ENCODE data around the gene WDR90.

Gene WDR90

GRCh38 chr16:715477-716199 lies 66.5 kb downstream of the WDR90 start (continued):
- TF ChIP-seq ZNF398 (tag by site-specific recombination; IDR thresholded peaks at IDR 0.05) (peak; percentile 43; the same call in 1 of the 2 replicates), WT1 (tag by site-specific recombination; IDR thresholded peaks at IDR 0.05) (peak; percentile 46; the same call in 1 of the 2 replicates), ZFHX2 (tag by site-specific recombination; conservative IDR thresholded peaks at IDR 0.05) (peak; percentile 28; the same call in 1 of the 2 replicates)

GRCh38 chr16:716200-716568 lies 67.0 kb downstream of the WDR90 start:
- H3K27ac ChIP-seq (ENCODE audit: extremely low read depth, low read depth, low read length) = no peak overlapping the region
- peaks cover 0 to 7% of the 10 kb centered on the region in 2 experiments; a peak in 1 of 3 replicates for H3K36me3 ChIP-seq (ENCODE audit: control insufficient read depth in 2 of 2, insufficient read depth in 1 of 2, low read length in 2 of 2)
- no peaks in the 10 kb centered on the region for H3K9me3 ChIP-seq (ENCODE audit: control insufficient read depth, insufficient read depth, low read depth, low read length)
- peaks cover 10% of the 10 kb centered on the region for H3K4me1 ChIP-seq (ENCODE audit: control insufficient read depth, insufficient read depth, low read length)
- ChIA-PET POLR2A (interaction anchor here (0.8 to 1.7 kb wide), 5 partner anchors 8 to 69 kb away, joined by 3 to 8 read pairs (median 3); partner anchors contain the start of genes CCDC78 and HAGHL), CTCF (interaction anchor here (0.6 to 1.3 kb wide), 5 partner anchors 9 to 72 kb away, joined by 3 to 7 read pairs (median 6); partner anchors contain the start of genes CHTF18 and RPUSD1)
- no peak overlapping the region; the same call in 1 of the 2 replicates for H3K4me3 ChIP-seq (ENCODE audit: low read depth, low read length)
- TF ChIP-seq GLIS1 (tag by site-specific recombination; IDR thresholded peaks at IDR 0.05) (peak; percentile 50), KLF17 (tag by site-specific recombination; IDR thresholded peaks at IDR 0.05) (0 out of 2 replicates have a peak, but pooled peaks have one; percentile 5), BCL11B (tag by site-specific recombination; IDR thresholded peaks at IDR 0.05; ENCODE audit: low read depth) (peak; percentile 55; the same call in 1 of the 2 replicates), GLIS2 (tag by site-specific recombination; IDR thresholded peaks at IDR 0.05) (0 out of 2 replicates have a peak, but pooled peaks have one; percentile 8), ZEB2 (tag by site-specific recombination; IDR thresholded peaks at IDR 0.05) (0 out of 2 replicates have a peak, but pooled peaks have one; percentile 2), ZNF416 (tag by site-specific recombination; IDR thresholded peaks at IDR 0.05) (no peak), MYNN (tag by site-specific recombination; IDR thresholded peaks at IDR 0.05; ENCODE audit: borderline replicate concordance) (peak; percentile 63; the same call in 1 of the 2 replicates), ZNF146 (tag by site-specific recombination; IDR thresholded peaks at IDR 0.05) (no peak), ZNF335 (tag by site-specific recombination; conservative IDR thresholded peaks at IDR 0.05) (0 out of 2 replicates have a peak, but pooled peaks have one; percentile 3), ZBTB48 (tag by site-specific recombination; IDR thresholded peaks at IDR 0.05) (no peak), ZNF692 (tag by site-specific recombination; IDR thresholded peaks at IDR 0.05) (0 out of 2 replicates have a peak, but pooled peaks have one; percentile 0), ZSCAN23 (tag by site-specific recombination; IDR thresholded peaks at IDR 0.05) (no peak)

GRCh38 chr16:716768-717325 lies 67.7 kb downstream of the WDR90 start:
- H3K4me1 ChIP-seq (ENCODE audit: control insufficient read depth, insufficient read depth, low read length) = peaks cover 13% of the 10 kb centered on the region
- no peak overlapping the region for H3K4me3 ChIP-seq (ENCODE audit: low read depth, low read length)
- POLR2A ChIA-PET = interaction anchor here (1.0 to 1.7 kb wide), 4 partner anchors 8 to 72 kb away, joined by 3 to 8 read pairs (median 4); partner anchors contain the start of genes CHTF18 and RPUSD1
- H3K27ac ChIP-seq (ENCODE audit: extremely low read depth, low read depth, low read length) = no peak overlapping the region
- no peaks in the 10 kb centered on the region for H3K9me3 ChIP-seq (ENCODE audit: control insufficient read depth, insufficient read depth, low read depth, low read length)
- CTCF ChIA-PET = interaction anchor here (1.2 to 5.7 kb wide), 3 partner anchors 10 to 70 kb away, joined by 3 to 34 read pairs (median 6); partner anchors contain the start of genes CHTF18 and RPUSD1
- TF ChIP-seq ZNF768 (tag by site-specific recombination; IDR thresholded peaks at IDR 0.05) = no peak
- TF ChIP-seq ZBTB44 (tag by site-specific recombination; IDR thresholded peaks at IDR 0.05) = peak; percentile 71
- peaks cover 0 to 7% of the 10 kb centered on the region in 2 experiments; a peak in 1 of 3 replicates for H3K36me3 ChIP-seq (ENCODE audit: control insufficient read depth in 2 of 2, insufficient read depth in 1 of 2, low read length in 2 of 2)

Data from HEK293 (cell line).